Endodermal cell (in vitro differentiated cells): ENCODE results near the gene FRA10AC1. TPM values are rescaled to one million over a fixed set of nuclear protein-coding genes. Genes with fewer than 3 reads are reported as not detected.

Source experiments
- DNase-seq: peaks from one replicate; pipeline ENCODE4 v3.0.0-alpha.2; 2017
- H3K27ac ChIP-seq: 2 replicates; pipeline ENCODE4 v1.5.1; 2013; ENCODE audit warnings: mild to moderate bottlenecking, low read depth, low read length, moderate library complexity
- H3K27me3 ChIP-seq: 2 replicates; pipeline ENCODE4 v1.6.1; 2013; ENCODE audit warnings: mild to moderate bottlenecking, low read length, moderate library complexity; ENCODE audit not compliant: insufficient read depth, control insufficient read depth, poor library complexity, severe bottlenecking
- H3K36me3 ChIP-seq: 2 replicates; pipeline ENCODE4 v1.7.0; 2013; ENCODE audit warnings: mild to moderate bottlenecking, low read length, moderate library complexity; ENCODE audit not compliant: control insufficient read depth, insufficient read depth
- H3K4me1 ChIP-seq: one replicate; pipeline ENCODE4 v1.7.0; 2013; ENCODE audit warnings: low read length; ENCODE audit not compliant: control insufficient read depth, insufficient read depth
- H3K4me3 ChIP-seq: 2 replicates; pipeline ENCODE4 v1.5.1; 2013; ENCODE audit warnings: mild to moderate bottlenecking, low read length, moderate library complexity
- H3K9ac ChIP-seq: 2 replicates; pipeline ENCODE4 v1.6.1; 2013; ENCODE audit warnings: mild to moderate bottlenecking, low read length, moderate library complexity; ENCODE audit not compliant: poor library complexity, severe bottlenecking; ENCODE audit errors: extremely low read depth
- H3K9me3 ChIP-seq: 2 replicates; pipeline ENCODE4 v1.6.1; 2013; ENCODE audit warnings: mild to moderate bottlenecking, low read length, moderate library complexity; ENCODE audit not compliant: control insufficient read depth
- H3K27ac Mint-ChIP-seq: 2 replicates; pipeline ENCODE4 v1.8.0; 2020; ENCODE audit warnings: mixed read lengths
- H3K27me3 Mint-ChIP-seq: 2 replicates; pipeline ENCODE4 v1.8.0; 2021; ENCODE audit warnings: mild to moderate bottlenecking, mixed read lengths; ENCODE audit not compliant: insufficient read depth
- H3K36me3 Mint-ChIP-seq: 2 replicates; pipeline ENCODE4 v1.8.0; 2020; ENCODE audit warnings: low read depth, mixed read lengths
- H3K4me1 Mint-ChIP-seq: 2 replicates; pipeline ENCODE4 v1.8.0; 2020; ENCODE audit warnings: mixed read lengths
- H3K4me3 Mint-ChIP-seq: 2 replicates; pipeline ENCODE4 v1.8.0; 2020; ENCODE audit warnings: mild to moderate bottlenecking, moderate library complexity, mixed read lengths
- H3K9me3 Mint-ChIP-seq: 2 replicates; pipeline ENCODE4 v1.8.0; 2020; ENCODE audit warnings: mild to moderate bottlenecking, mixed read lengths
- WGBS, 2 experiments: methylation state at CpG; one replicate each; pipeline versions ENCODE4 v1.1.5 to v1.1.7; 2013; ENCODE audit warnings: missing lambda C conversion rate in 2 of 2, mixed read lengths in 1 of 2; ENCODE audit not compliant: insufficient coverage in 1 of 2, insufficient read length in 1 of 2; 5-methylcytosine and 5-hydroxymethylcytosine counted together
- total RNA-seq, 2 donors: library from RNA; stranded (reverse); fragmentation: NEBNext Ultra II Directional in 1 of 2; extraction: Animal tissue kit (Norgen Biotek cat#: 25700) in 1 of 2; gene quantifications; 2 replicates in 1 of 2; 3 replicates in 1 of 2; pipeline ENCODE4 v1.2.1, GENCODE V29; 2021
- TF ChIP-seq, protein P1 (sequence below): fragments of 200-600 bp; sonication (generic); conservative IDR thresholded peaks from 2 replicates; pipeline ENCODE4 v1.5.0; 2021; ENCODE audit warnings: antibody characterized with exemption, mild to moderate bottlenecking

Gene FRA10AC1
- total RNA-seq, 2 donors from 2014 or later, result 16.5 to 28.3 TPM

DNA sequence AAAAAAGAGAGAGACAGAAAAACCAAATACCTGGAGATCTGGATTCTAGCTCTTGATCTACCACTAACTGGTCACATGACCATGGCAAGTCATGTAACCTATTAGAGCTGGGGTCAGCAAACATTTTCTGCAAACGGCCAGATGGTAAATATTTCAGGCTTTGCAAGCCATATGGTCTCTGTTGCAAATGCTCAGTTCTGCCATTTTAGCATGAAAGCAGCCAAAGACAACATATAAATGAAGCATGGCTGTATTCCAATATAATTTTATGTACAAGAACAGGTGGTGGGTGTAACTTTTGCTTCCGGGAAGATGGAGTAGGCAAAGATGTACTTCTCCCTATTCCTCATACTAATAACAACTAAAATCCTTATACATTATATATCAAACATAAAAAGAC, 6.7 kb downstream of the FRA10AC1 start:
- Histone ChIP-seq H3K27me3 (no peaks in the 10 kb centered on the region), H3K4me1 (no peaks in the 10 kb centered on the region), H3K27ac (no peak overlapping the region), H3K36me3 (peaks cover 61% of the 10 kb centered on the region), H3K4me3 (no peak overlapping the region), H3K9me3 (no peaks in the 10 kb centered on the region), H3K9ac (no peak overlapping the region)
- 100% methylated on average over 1 of the region's 2 CpGs for WGBS, 2 experiments
- DNase-seq, result no peak
- Mint-ChIP-seq H3K27ac (no peak overlapping the region), H3K4me1 (peaks cover 9% of the 10 kb centered on the region), H3K27me3 (no peaks in the 10 kb centered on the region), H3K4me3 (no peak overlapping the region), H3K9me3 (no peaks in the 10 kb centered on the region), H3K36me3 (peaks cover 37% of the 10 kb centered on the region)
- TF ChIP-seq, protein P1, sequence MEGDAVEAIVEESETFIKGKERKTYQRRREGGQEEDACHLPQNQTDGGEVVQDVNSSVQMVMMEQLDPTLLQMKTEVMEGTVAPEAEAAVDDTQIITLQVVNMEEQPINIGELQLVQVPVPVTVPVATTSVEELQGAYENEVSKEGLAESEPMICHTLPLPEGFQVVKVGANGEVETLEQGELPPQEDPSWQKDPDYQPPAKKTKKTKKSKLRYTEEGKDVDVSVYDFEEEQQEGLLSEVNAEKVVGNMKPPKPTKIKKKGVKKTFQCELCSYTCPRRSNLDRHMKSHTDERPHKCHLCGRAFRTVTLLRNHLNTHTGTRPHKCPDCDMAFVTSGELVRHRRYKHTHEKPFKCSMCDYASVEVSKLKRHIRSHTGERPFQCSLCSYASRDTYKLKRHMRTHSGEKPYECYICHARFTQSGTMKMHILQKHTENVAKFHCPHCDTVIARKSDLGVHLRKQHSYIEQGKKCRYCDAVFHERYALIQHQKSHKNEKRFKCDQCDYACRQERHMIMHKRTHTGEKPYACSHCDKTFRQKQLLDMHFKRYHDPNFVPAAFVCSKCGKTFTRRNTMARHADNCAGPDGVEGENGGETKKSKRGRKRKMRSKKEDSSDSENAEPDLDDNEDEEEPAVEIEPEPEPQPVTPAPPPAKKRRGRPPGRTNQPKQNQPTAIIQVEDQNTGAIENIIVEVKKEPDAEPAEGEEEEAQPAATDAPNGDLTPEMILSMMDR, result no peak

DNA sequence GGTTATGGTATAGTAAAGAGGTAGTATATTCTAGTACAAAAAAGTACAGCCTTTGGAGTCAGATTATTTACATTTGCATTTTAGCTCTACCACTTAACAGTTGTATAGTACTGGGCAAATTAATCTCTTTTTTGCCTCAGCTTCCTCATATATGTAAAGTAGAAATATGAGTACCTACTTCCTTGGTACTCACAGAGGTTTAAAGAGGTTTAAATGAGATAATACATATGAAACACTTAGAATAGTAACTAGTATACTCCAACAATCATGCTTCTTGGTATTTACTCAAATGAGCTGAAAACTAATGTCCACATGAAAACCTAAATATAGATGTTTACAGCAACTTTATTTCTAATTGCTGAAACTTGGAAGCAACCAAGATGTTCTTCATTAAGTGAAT, 14.7 kb downstream of the FRA10AC1 start:
- TF ChIP-seq, protein P1, result no peak
- Mint-ChIP-seq H3K4me1 (peaks cover 1% of the 10 kb centered on the region), H3K27me3 (no peaks in the 10 kb centered on the region), H3K27ac (no peak overlapping the region), H3K4me3 (no peak overlapping the region), H3K36me3 (peaks cover 21% of the 10 kb centered on the region), H3K9me3 (no peaks in the 10 kb centered on the region)
- Histone ChIP-seq H3K4me3 (no peak overlapping the region), H3K27me3 (no peaks in the 10 kb centered on the region), H3K4me1 (no peaks in the 10 kb centered on the region), H3K9ac (no peak overlapping the region), H3K9me3 (no peaks in the 10 kb centered on the region), H3K36me3 (peaks cover 20% of the 10 kb centered on the region), H3K27ac (no peak overlapping the region)
- DNase-seq, result no peak

DNA sequence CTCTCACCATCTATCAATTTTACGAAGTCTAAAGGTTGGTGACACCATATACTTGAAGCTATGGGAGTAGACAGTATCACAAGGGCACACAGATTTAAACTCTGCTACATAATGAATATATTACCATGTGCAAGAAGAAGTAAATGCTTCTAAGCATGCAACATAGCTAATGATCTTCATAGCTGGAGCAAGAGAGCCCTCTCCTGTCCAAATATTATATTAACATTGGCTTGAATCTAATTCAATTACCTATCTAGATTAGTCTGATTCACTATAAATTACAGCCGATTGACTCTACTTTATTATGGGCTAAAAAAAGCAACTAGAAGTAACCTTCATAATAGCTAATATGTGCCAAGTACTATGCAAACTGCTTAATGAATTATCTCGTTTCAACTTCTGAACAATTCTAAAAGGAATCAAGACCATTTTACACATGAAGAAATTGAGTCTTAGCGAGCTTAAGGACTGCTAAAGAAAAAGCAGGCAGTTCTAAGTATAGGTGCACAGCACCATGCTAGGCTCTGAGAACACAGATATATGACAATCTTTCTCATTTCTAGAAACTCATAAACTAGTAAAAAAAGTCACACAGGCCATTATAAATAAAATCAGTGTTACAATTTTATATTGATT, 21.9 kb downstream of the FRA10AC1 start:
- H3K4me1 ChIP-seq, result no peaks in the 10 kb centered on the region
- no peak for DNase-seq
- Mint-ChIP-seq H3K4me1 (peaks cover 1% of the 10 kb centered on the region), H3K9me3 (no peaks in the 10 kb centered on the region), H3K27ac (no peak overlapping the region), H3K36me3 (peaks cover 5% of the 10 kb centered on the region), H3K4me3 (no peak overlapping the region), H3K27me3 (no peaks in the 10 kb centered on the region)
- WGBS, 2 experiments, result 91 to 94% methylated on average over 2 to 4 of the region's 4 CpGs
- H3K9ac ChIP-seq, result no peak overlapping the region
- no peak overlapping the region for H3K4me3 ChIP-seq
- H3K9me3 ChIP-seq, result no peaks in the 10 kb centered on the region
- H3K36me3 ChIP-seq, result peaks cover 48% of the 10 kb centered on the region
- no peak overlapping the region for H3K27ac ChIP-seq
- TF ChIP-seq, protein P1, result peak; percentile 67
- no peaks in the 10 kb centered on the region for H3K27me3 ChIP-seq
